NB4 (cell line): ENCODE data around the gene GAPT.

ENCODE experiments used
- TF ChIP-seq, protein P1 (sequence below): IDR thresholded peaks from one replicate; pipeline ENCODE4 v1.5.1; 2012; ENCODE audit warnings: low read depth, low read length
- TF ChIP-seq, protein P2 (sequence below): IDR thresholded peaks from 2 replicates; pipeline ENCODE4 v1.6.1; 2011; ENCODE audit warnings: low read depth, low read length

DNA sequence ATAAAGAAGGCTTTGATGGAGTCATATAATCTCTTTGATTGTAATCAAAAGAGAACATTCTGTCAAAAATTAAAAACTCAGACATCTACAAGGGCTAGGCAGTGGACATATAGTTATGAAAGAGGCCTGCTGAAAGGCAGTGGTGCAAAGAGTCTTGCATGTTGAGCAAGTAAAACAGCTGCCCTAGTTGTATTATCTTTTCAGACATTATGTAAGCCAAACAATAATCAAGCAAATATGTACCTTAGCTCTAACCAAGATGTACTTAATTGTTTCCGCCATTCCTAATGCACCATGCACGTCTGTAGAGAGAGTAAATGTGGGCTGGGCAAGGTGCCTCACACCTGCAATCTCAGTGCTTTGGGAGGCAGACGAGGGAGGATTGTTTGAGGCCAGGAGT lies 14.3 kb downstream of the GAPT start:
- TF ChIP-seq, protein P1, sequence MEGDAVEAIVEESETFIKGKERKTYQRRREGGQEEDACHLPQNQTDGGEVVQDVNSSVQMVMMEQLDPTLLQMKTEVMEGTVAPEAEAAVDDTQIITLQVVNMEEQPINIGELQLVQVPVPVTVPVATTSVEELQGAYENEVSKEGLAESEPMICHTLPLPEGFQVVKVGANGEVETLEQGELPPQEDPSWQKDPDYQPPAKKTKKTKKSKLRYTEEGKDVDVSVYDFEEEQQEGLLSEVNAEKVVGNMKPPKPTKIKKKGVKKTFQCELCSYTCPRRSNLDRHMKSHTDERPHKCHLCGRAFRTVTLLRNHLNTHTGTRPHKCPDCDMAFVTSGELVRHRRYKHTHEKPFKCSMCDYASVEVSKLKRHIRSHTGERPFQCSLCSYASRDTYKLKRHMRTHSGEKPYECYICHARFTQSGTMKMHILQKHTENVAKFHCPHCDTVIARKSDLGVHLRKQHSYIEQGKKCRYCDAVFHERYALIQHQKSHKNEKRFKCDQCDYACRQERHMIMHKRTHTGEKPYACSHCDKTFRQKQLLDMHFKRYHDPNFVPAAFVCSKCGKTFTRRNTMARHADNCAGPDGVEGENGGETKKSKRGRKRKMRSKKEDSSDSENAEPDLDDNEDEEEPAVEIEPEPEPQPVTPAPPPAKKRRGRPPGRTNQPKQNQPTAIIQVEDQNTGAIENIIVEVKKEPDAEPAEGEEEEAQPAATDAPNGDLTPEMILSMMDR, result no peak
- TF ChIP-seq, protein P2, sequence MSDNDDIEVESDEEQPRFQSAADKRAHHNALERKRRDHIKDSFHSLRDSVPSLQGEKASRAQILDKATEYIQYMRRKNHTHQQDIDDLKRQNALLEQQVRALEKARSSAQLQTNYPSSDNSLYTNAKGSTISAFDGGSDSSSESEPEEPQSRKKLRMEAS, result no peak
